Choroid plexus epithelial cell (primary cell): ENCODE data around the gene HIPK1.

Source experiments
- DNase-seq: peaks from one replicate; pipeline ENCODE4 v3.0.0-alpha.2; 2010; ENCODE audit warnings: low read depth
- H3K4me3 ChIP-seq: 2 replicates; pipeline ENCODE4 v1.5.1; 2011; ENCODE audit warnings: low read depth, mild to moderate bottlenecking, control low read depth, low read length, moderate library complexity
- CTCF ChIP-seq: conservative IDR thresholded peaks from 2 replicates; pipeline ENCODE4 v1.5.1; 2011; ENCODE audit warnings: low read depth, mild to moderate bottlenecking, control low read depth, inconsistent platforms, low read length, moderate library complexity

HIPK1 gene

GRCh38 chr1:113982949-113983348 lies 53.8 kb downstream of the HIPK1 start:
- no peak for DNase-seq
- H3K4me3 ChIP-seq: peak overlapping the region; percentile 31
- no peak for TF ChIP-seq CTCF

GRCh38 chr1:113983391-113983790 lies 54.3 kb downstream of the HIPK1 start:
- no peak for DNase-seq
- H3K4me3 ChIP-seq: no peak overlapping the region

GRCh38 chr1:113983826-113984225 lies 54.7 kb downstream of the HIPK1 start:
- DNase-seq: no peak
- no peak for TF ChIP-seq CTCF
- H3K4me3 ChIP-seq: no peak overlapping the region

More at GRCh38 chr1:113983391-113983790, 54.3 kb downstream of the HIPK1 start:
- no peak for TF ChIP-seq CTCF

- TF ChIP-seq CTCF: no peak
- DNase-seq: no peak
- no peak overlapping the region for H3K4me3 ChIP-seq
These were observed 55.6 kb downstream of the HIPK1 start for GRCh38 chr1:113984710-113985109.

- DNase-seq: no peak
- H3K4me3 ChIP-seq: no peak overlapping the region
- TF ChIP-seq CTCF: no peak
These were observed 57.7 kb downstream of the HIPK1 start for GRCh38 chr1:113986802-113987201.

GRCh38 chr1:113987259-113987658 lies 58.1 kb downstream of the HIPK1 start:
- DNase-seq: no peak
- no peak overlapping the region for H3K4me3 ChIP-seq
- TF ChIP-seq CTCF: no peak

GRCh38 chr1:113990530-113990929 lies 61.4 kb downstream of the HIPK1 start:
- TF ChIP-seq CTCF: no peak
- DNase-seq: no peak
- H3K4me3 ChIP-seq: no peak overlapping the region
